GM19043 (cell line): ENCODE results near the gene ADM5.
A peak's percentile ranks its signal among the peaks of the same experiment; 100 is the strongest.

Experiments
- ATAC-seq: cut with Tn5 transposase; IDR thresholded peaks from one replicate; pipeline ENCODE4 v1.9.1; 2021; ENCODE audit warnings: low read depth; ENCODE audit not compliant: unreplicated experiment

ADM5 gene

GRCh38 chr19:49658139-49658517, 31.3 kb upstream of the ADM5 start:
- no peak for ATAC-seq

- ATAC-seq, result no peak
These were observed 30.6 kb upstream of the ADM5 start for GRCh38 chr19:49658566-49659442.

- no peak for ATAC-seq
These were observed 28.9 kb upstream of the ADM5 start for GRCh38 chr19:49660338-49660961.

- ATAC-seq, result no peak
These were observed 27.4 kb upstream of the ADM5 start for GRCh38 chr19:49662011-49662410.

- ATAC-seq, result no peak
These were observed 26.2 kb upstream of the ADM5 start for GRCh38 chr19:49663224-49663623.

- ATAC-seq, result no peak
These were observed 25.0 kb upstream of the ADM5 start for GRCh38 chr19:49664171-49665035.

GRCh38 chr19:49665036-49665350, 24.4 kb upstream of the ADM5 start:
- ATAC-seq, result no peak

- peak; percentile 72 for ATAC-seq
These were observed 23.9 kb upstream of the ADM5 start, which contains the start of the genes BCL2L12 and IRF3 for GRCh38 chr19:49665351-49666119. BCL2L12 (plus strand) TSS chr19:49665933; CDS start chr19:49666693, 760 bp downstream. IRF3 (minus strand) TSS chr19:49665857; CDS start chr19:49664838, 1,019 bp downstream.

- no peak for ATAC-seq
These were observed 23.3 kb upstream of the ADM5 start for GRCh38 chr19:49666120-49666444.

GRCh38 chr19:49667473-49667872, 21.9 kb upstream of the ADM5 start:
- no peak for ATAC-seq

GRCh38 chr19:49669516-49669915, 19.9 kb upstream of the ADM5 start:
- no peak for ATAC-seq

- ATAC-seq, result no peak
These were observed 17.1 kb upstream of the ADM5 start for GRCh38 chr19:49672131-49672919.

GRCh38 chr19:49676136-49676783, 13.1 kb upstream of the ADM5 start:
- no peak for ATAC-seq

GRCh38 chr19:49676784-49677230, 12.6 kb upstream of the ADM5 start:
- ATAC-seq, result peak; percentile 58

- no peak for ATAC-seq
These were observed 12.0 kb upstream of the ADM5 start, which contains the start of gene PRMT1 for GRCh38 chr19:49677231-49677900. PRMT1 (plus strand) TSS chr19:49677271; CDS start chr19:49677281, 10 bp downstream.

- no peak for ATAC-seq
These were observed 11.3 kb upstream of the ADM5 start for GRCh38 chr19:49677901-49678674.

GRCh38 chr19:49678985-49679770, 10.2 kb upstream of the ADM5 start:
- ATAC-seq, result no peak
